HG03060 (cell line): Measurements from ENCODE around the gene WDFY2.

ENCODE experiments used
- ATAC-seq: cut with Tn5 transposase; IDR thresholded peaks from one replicate; pipeline ENCODE4 v1.9.1; 2021; ENCODE audit warnings: low read depth, moderate number of reproducible peaks; ENCODE audit not compliant: unreplicated experiment

The WDFY2 gene

GRCh38 chr13:51729866-51730553 lies 145.7 kb downstream of the WDFY2 start:
- no peak for ATAC-seq

GRCh38 chr13:51730927-51731326 lies 146.7 kb downstream of the WDFY2 start:
- no peak for ATAC-seq

GRCh38 chr13:51731759-51732158 lies 147.5 kb downstream of the WDFY2 start:
- no peak for ATAC-seq

GRCh38 chr13:51733374-51734298 lies 149.4 kb downstream of the WDFY2 start:
- no peak for ATAC-seq

- ATAC-seq, result no peak
These were observed 150.5 kb downstream of the WDFY2 start for GRCh38 chr13:51734786-51735185.

- ATAC-seq, result no peak
These were observed 153.3 kb downstream of the WDFY2 start for GRCh38 chr13:51737609-51738008.

GRCh38 chr13:51738226-51738905 lies 154.1 kb downstream of the WDFY2 start:
- ATAC-seq, result no peak

- no peak for ATAC-seq
These were observed 154.9 kb downstream of the WDFY2 start for GRCh38 chr13:51739027-51739764.

GRCh38 chr13:51740698-51741097 lies 156.4 kb downstream of the WDFY2 start:
- no peak for ATAC-seq

- no peak for ATAC-seq
These were observed 157.8 kb downstream of the WDFY2 start for GRCh38 chr13:51742031-51742430.

GRCh38 chr13:51742611-51743010 lies 158.3 kb downstream of the WDFY2 start:
- no peak for ATAC-seq

GRCh38 chr13:51745243-51745642 lies 161.0 kb downstream of the WDFY2 start:
- no peak for ATAC-seq

- ATAC-seq, result no peak
These were observed 162.5 kb downstream of the WDFY2 start for GRCh38 chr13:51746802-51747201.

GRCh38 chr13:51747438-51748434 lies 163.5 kb downstream of the WDFY2 start:
- ATAC-seq, result no peak

GRCh38 chr13:51756651-51757050 lies 172.4 kb downstream of the WDFY2 start:
- ATAC-seq, result no peak

- no peak for ATAC-seq
These were observed 174.4 kb downstream of the WDFY2 start for GRCh38 chr13:51758691-51759090.

GRCh38 chr13:51759240-51759639 lies 175.0 kb downstream of the WDFY2 start:
- no peak for ATAC-seq

- no peak for ATAC-seq
These were observed 176.3 kb downstream of the WDFY2 start for GRCh38 chr13:51760592-51760991.

GRCh38 chr13:51761643-51762350 lies 177.5 kb downstream of the WDFY2 start:
- no peak for ATAC-seq
